Fibroblast of lung (primary cell): Measurements from ENCODE around the gene BTBD1. TPM values are rescaled to one million over a fixed set of nuclear protein-coding genes. Genes with fewer than 3 reads are reported as not detected.
"Not testable (repeated sequence)": the region's sequence is repeated elsewhere in the genome, so short reads cannot be mapped to it uniquely, and the experiment has no call there.

Experiments used
- DNase-seq, 2 donors: peaks; one replicate each; pipeline versions ENCODE4 v3.0.0 to v3.0.0-alpha.2; 2010; ENCODE audit warnings: low read depth in 2 of 2
- H2AFZ ChIP-seq: 2 replicates; pipeline ENCODE4 v1.5.1; 2012; ENCODE audit warnings: low read length, control low read depth, inconsistent platforms
- H3K27ac ChIP-seq: 2 replicates; pipeline ENCODE4 v1.5.1; 2011; ENCODE audit warnings: low read length, control low read depth; ENCODE audit not compliant: insufficient read depth
- H3K27me3 ChIP-seq: 2 replicates; pipeline ENCODE4 v1.5.1; 2011; ENCODE audit warnings: mild to moderate bottlenecking, low read length; ENCODE audit not compliant: control insufficient read depth, insufficient read depth
- H3K36me3 ChIP-seq: 2 replicates; pipeline ENCODE4 v1.5.1; 2011; ENCODE audit warnings: low read length; ENCODE audit not compliant: control insufficient read depth, insufficient read depth
- H3K4me1 ChIP-seq: 2 replicates; pipeline ENCODE4 v1.5.1; 2011; ENCODE audit warnings: low read length; ENCODE audit not compliant: control insufficient read depth, insufficient read depth; ENCODE audit errors: extremely low read depth
- H3K4me2 ChIP-seq: 2 replicates; pipeline ENCODE4 v1.5.1; 2011; ENCODE audit warnings: low read length, control low read depth; ENCODE audit not compliant: insufficient read depth; ENCODE audit errors: extremely low read depth
- H3K4me3 ChIP-seq, 4 experiments: fragments of 200-600 bp in 1 of 4; sonication (generic) in 1 of 4; replicated peaks in 1 of 4; 2 replicates each; pipeline ENCODE4 v1.5.1; 2011 to 2016; ENCODE audit warnings: low read length in 4 of 4, low read depth in 3 of 4, mild to moderate bottlenecking in 3 of 4, control low read depth in 2 of 4, inconsistent platforms in 1 of 4, mixed read lengths in 1 of 4; ENCODE audit not compliant: insufficient read depth in 1 of 4; ENCODE audit errors: control extremely low read depth in 1 of 4
- H3K79me2 ChIP-seq: 2 replicates; pipeline ENCODE4 v1.5.1; 2012; ENCODE audit warnings: mild to moderate bottlenecking, low read length, inconsistent platforms; ENCODE audit not compliant: control insufficient read depth, insufficient read depth
- H3K9ac ChIP-seq: 2 replicates; pipeline ENCODE4 v1.5.1; 2011; ENCODE audit warnings: mild to moderate bottlenecking, low read length, control low read depth; ENCODE audit not compliant: insufficient read depth
- H3K9me3 ChIP-seq: 2 replicates; pipeline ENCODE4 v1.5.1; 2012; ENCODE audit warnings: low read depth, low read length; ENCODE audit not compliant: control insufficient read depth, insufficient read depth
- H4K20me1 ChIP-seq: 2 replicates; pipeline ENCODE4 v1.5.1; 2011; ENCODE audit warnings: low read length; ENCODE audit not compliant: control insufficient read depth, insufficient read depth; ENCODE audit errors: extremely low read depth
- CTCF ChIP-seq, 2 donors: IDR thresholded peaks in 1 of 2; conservative IDR thresholded peaks in 1 of 2; 1 replicate in 1 of 2; 2 replicates in 1 of 2; pipeline ENCODE4 v1.5.1; 2011 to 2012; ENCODE audit warnings: low read length in 2 of 2, control low read depth in 1 of 2, inconsistent platforms in 1 of 2, low read depth in 1 of 2, mild to moderate bottlenecking in 1 of 2
- EZH2 ChIP-seq: IDR thresholded peaks from 2 replicates; pipeline ENCODE4 v1.5.1; 2012; ENCODE audit warnings: low read length, control low read depth, mild to moderate bottlenecking; ENCODE audit errors: missing control alignments
- polyA plus RNA-seq, 2 donors: library from polyadenylated mRNA; depleted of rRNA in 1 of 2; stranded (reverse) in 1 of 2; unstranded in 1 of 2; fragments of >200 nt; gene quantifications; 2 replicates each; pipeline ENCODE4 v1.2.1, GENCODE V29; 2011 to 2012; ENCODE audit warnings: missing spikeins in 1 of 2
- total RNA-seq: library from RNA; depleted of rRNA; stranded (reverse); fragments of >200 nt; gene quantifications from 2 replicates; pipeline ENCODE4 v1.2.1, GENCODE V29; 2014

The BTBD1 gene
- total and polyA plus RNA-seq, 2 donors (not counting 1 experiment from before 2014, with no cell fraction given), result 84.0 to 105 TPM

DNA sequence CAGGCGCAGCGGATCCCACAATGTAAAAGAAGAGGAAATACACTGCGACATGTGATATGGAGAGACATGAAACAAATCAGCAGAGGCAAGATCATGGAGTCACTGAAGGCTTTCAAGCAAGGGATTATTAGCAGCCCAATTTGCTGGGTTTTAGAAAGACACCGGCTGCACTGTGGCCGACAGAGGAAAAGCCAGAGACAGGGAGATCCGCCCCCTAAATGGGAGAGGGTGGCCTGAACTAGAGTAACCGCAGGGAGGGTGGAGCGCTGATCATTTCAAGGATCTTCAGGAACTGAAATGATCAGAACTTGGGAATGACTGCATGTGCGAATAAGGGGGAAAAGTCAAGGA lies 55.0 kb downstream of the BTBD1 start:
- H3K36me3 ChIP-seq, result peaks cover 5% of the 10 kb centered on the region
- DNase-seq, result peak in 1 of 2 donors; percentile 21
- no peak for TF ChIP-seq CTCF (conservative IDR thresholded peaks at IDR 0.05 in 1 of 2, IDR thresholded peaks at IDR 0.05 in 1 of 2; ENCODE audit: low read depth in 1 of 2, low read length in 2 of 2)

GRCh38 chr15:83011271-83012075 lies 55.6 kb downstream of the BTBD1 start, which contains the start of gene C15orf40:
TSS of gene C15orf40 (minus strand) at chr15:83011639. CDS start at chr15:83011607, 32 bp downstream.
- Histone ChIP-seq H3K9me3 (no peaks in the 10 kb centered on the region), H3K36me3 (peaks cover 3% of the 10 kb centered on the region), H3K9ac (peak within 1 kb of the TSS; percentile 90), H3K4me2 (peak within 1 kb of the TSS; percentile 88), H3K79me2 (peaks cover 15% of the 10 kb centered on the region), H3K4me1 (peaks cover 5% of the 10 kb centered on the region), H2AFZ (peak within 1 kb of the TSS; percentile 98), H3K4me3 (peak within 1 kb of the TSS; percentile 94 to 100 (median 96)), H4K20me1 (no peaks in the 10 kb centered on the region), H3K27ac (peak within 1 kb of the TSS; percentile 68), H3K27me3 (no peaks in the 10 kb centered on the region)
- DNase-seq, result peak; percentile 89 to 91
- TF ChIP-seq CTCF (conservative IDR thresholded peaks at IDR 0.05 in 1 of 2, IDR thresholded peaks at IDR 0.05 in 1 of 2; ENCODE audit: low read depth in 1 of 2, low read length in 2 of 2), result peak; percentile 34 to 56
- TF ChIP-seq EZH2, result no peak

More for the DNA sequence above, 55.0 kb downstream of the BTBD1 start:
- Histone ChIP-seq H3K27ac (peak overlapping the region; percentile 68), H3K27me3 (no peaks in the 10 kb centered on the region), H3K9me3 (no peaks in the 10 kb centered on the region), H4K20me1 (no peaks in the 10 kb centered on the region), H3K4me1 (peaks cover 5% of the 10 kb centered on the region), H3K79me2 (peaks cover 15% of the 10 kb centered on the region), H3K9ac (peak overlapping the region; percentile 41), H3K4me2 (peak overlapping the region; percentile 88), H2AFZ (peak overlapping the region; percentile 93), H3K4me3 (peak overlapping the region; percentile 42 to 97 (median 78))

DNA sequence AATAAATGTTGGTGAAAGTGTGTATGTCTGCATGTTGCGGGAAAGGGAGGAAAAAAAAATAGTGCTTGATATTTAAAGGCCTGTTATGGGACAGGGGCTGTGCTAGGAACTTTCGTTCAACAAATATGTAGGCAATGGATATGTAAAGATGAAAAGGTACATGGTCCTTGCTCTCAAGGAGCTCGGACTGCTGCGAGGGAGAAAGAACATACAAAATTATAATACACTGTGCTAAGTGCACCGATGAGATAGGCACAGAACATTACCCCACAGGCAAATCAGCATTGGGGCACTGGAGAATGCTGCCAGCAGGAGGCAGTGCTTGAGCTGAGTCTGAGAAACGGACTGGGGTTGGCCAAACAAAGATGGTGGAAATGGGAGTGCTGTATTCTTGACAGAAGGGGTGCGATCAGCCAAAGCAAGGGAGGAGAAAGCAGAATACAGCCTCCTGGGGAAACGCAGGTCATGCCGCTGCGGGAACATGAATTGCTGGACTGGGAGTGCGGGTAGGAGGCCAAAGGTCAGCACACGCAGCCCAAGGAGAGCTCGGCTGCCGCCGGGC lies 56.3 kb downstream of the BTBD1 start:
- peak overlapping the region; percentile 87 for H3K4me2 ChIP-seq
- peaks cover 3% of the 10 kb centered on the region for H3K36me3 ChIP-seq
- peak overlapping the region; percentile 94 to 100 (median 96) for H3K4me3 ChIP-seq
- H3K27me3 ChIP-seq, result no peaks in the 10 kb centered on the region
- peak overlapping the region; percentile 68 for H3K27ac ChIP-seq
- peak overlapping the region; percentile 98 for H2AFZ ChIP-seq
- peaks cover 5% of the 10 kb centered on the region for H3K4me1 ChIP-seq
- TF ChIP-seq EZH2, result no peak
- peak; percentile 95 to 97 for TF ChIP-seq CTCF (conservative IDR thresholded peaks at IDR 0.05 in 1 of 2, IDR thresholded peaks at IDR 0.05 in 1 of 2; ENCODE audit: low read depth in 1 of 2, low read length in 2 of 2)
- peaks cover 15% of the 10 kb centered on the region for H3K79me2 ChIP-seq
- peak overlapping the region; percentile 90 for H3K9ac ChIP-seq
- peak; percentile 65 to 85 for DNase-seq
- no peaks in the 10 kb centered on the region for H4K20me1 ChIP-seq
- H3K9me3 ChIP-seq, result no peaks in the 10 kb centered on the region

GRCh38 chr15:83000672-83001031 lies 66.4 kb downstream of the BTBD1 start:
- H2AFZ ChIP-seq, H3K9me3 ChIP-seq: not testable (repeated sequence)

More at GRCh38 chr15:83000672-83001031, 66.4 kb downstream of the BTBD1 start:
- DNase-seq, H4K20me1 ChIP-seq, H3K9ac ChIP-seq, H3K27ac ChIP-seq, H3K27me3 ChIP-seq, H3K79me2 ChIP-seq, H3K36me3 ChIP-seq, H3K4me1 ChIP-seq, H3K4me3 ChIP-seq: not testable (repeated sequence)
- H3K4me2 ChIP-seq, result peak overlapping the region; percentile 86
